ENCODE results near the gene FOXJ1. TPM values are rescaled to one million over a fixed set of nuclear protein-coding genes. Genes with fewer than 3 reads are reported as not detected.

FOXJ1 gene
- total RNA-seq, 2 experiments from 2014 or later = 0.20 to 0.48 TPM

DNA sequence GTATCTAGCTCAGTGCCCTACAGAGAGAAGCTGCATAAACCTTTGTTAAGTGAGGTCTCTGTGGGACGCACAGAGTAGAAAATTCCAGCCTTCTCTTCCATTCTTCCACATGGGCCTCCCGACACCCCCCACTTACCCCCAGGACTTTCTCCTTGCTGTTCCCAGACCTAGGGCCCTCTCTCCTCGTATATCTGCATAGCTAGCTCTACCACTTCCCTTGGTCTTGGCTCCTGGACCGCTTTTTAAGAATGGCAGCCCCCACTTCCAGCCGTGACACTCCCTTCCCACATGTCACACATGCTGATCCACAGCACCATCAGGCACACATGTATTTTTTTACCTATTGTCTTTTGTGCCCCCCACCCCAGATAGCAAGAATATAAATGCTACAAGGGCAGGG, 16.7 kb upstream of the FOXJ1 start:
- no peaks in the 10 kb centered on the region for H3K27me3 Mint-ChIP-seq
- POLR2A ChIA-PET = no interaction called here
- CTCF ChIA-PET = interaction anchor here (0.6 to 1.2 kb wide), 2 partner anchors 38 to 61 kb away, joined by 3 to 4 read pairs; no protein-coding TSS in a partner anchor
- peaks cover 76% of the 10 kb centered on the region for H3K36me3 Mint-ChIP-seq (ENCODE audit: low read depth)
- no peak overlapping the region for H3K27ac Mint-ChIP-seq
- H3K4me3 Mint-ChIP-seq = no peak overlapping the region
- peaks cover 14% of the 10 kb centered on the region for H3K4me1 Mint-ChIP-seq
- DNase-seq = no peak
- no peaks in the 10 kb centered on the region for H3K9me3 Mint-ChIP-seq

DNA sequence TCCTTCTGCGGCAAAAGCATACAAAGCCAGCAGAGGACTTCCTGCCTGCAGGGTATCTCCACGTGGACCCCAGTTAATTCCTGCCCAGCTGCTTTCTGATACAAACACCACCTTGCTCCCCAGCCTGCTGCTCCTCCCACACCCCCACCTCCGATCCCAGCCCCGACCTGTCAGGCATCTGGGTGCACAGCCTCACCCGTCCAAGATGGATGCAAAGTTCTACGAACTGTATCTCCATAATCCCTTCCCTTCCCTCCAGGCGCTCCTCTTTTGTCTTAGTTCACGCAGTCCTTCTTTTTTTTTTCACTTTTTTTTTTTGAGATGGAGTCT, 15.6 kb upstream of the FOXJ1 start:
- H3K27ac Mint-ChIP-seq = peak overlapping the region; percentile 71
- ChIA-PET CTCF (interaction anchor here (0.5 to 2.0 kb wide), 7 partner anchors 10 to 45 kb away, joined by 3 to 6 read pairs (median 4); no protein-coding TSS in a partner anchor), POLR2A (no interaction called here)
- no peak overlapping the region for H3K4me3 Mint-ChIP-seq
- peaks cover 81% of the 10 kb centered on the region for H3K36me3 Mint-ChIP-seq (ENCODE audit: low read depth)
- no peaks in the 10 kb centered on the region for H3K9me3 Mint-ChIP-seq
- H3K27me3 Mint-ChIP-seq = no peaks in the 10 kb centered on the region
- no peak for DNase-seq
- peaks cover 25% of the 10 kb centered on the region for H3K4me1 Mint-ChIP-seq

DNA sequence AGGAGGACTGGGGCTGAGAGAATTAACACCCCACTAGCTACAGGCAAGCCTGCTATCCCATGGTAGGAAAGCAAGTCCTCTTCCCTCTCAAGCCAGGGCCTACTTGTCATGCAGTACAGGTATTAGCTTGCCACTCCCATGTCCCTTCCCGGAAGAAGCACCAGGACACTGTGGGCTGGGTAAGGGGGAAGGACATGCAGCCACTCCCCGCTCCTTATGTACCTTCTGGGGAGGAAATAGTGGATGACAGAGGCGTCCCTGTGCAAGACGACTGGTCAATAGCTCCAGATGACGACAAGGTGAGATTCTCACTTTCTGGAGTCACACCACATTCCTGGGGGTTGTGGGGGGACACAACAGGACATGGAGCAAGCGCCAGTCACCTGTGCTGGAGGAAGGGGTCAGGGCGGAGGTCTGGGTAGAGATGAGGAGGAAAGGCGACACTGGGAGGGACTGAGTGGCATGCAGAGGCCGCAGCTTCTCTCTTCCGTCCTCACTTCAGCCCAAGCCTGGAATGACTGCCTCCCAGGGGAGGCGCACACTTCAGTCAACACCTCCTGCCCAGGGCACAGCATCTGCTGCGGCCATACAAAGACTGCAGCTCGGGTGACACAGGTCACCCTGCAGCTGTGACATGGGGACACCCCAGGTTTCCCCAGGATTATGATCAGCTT, 15.1 kb upstream of the FOXJ1 start:
- Mint-ChIP-seq H3K27ac (peak overlapping the region; percentile 71), H3K4me1 (peaks cover 30% of the 10 kb centered on the region), H3K36me3 (ENCODE audit: low read depth) (peaks cover 81% of the 10 kb centered on the region), H3K9me3 (no peaks in the 10 kb centered on the region), H3K4me3 (no peak overlapping the region), H3K27me3 (no peaks in the 10 kb centered on the region)
- ChIA-PET POLR2A (no interaction called here), CTCF (interaction anchor here (0.5 to 2.0 kb wide), 7 partner anchors 10 to 45 kb away, joined by 3 to 6 read pairs (median 4); no protein-coding TSS in a partner anchor)
- DNase-seq = no peak

DNA sequence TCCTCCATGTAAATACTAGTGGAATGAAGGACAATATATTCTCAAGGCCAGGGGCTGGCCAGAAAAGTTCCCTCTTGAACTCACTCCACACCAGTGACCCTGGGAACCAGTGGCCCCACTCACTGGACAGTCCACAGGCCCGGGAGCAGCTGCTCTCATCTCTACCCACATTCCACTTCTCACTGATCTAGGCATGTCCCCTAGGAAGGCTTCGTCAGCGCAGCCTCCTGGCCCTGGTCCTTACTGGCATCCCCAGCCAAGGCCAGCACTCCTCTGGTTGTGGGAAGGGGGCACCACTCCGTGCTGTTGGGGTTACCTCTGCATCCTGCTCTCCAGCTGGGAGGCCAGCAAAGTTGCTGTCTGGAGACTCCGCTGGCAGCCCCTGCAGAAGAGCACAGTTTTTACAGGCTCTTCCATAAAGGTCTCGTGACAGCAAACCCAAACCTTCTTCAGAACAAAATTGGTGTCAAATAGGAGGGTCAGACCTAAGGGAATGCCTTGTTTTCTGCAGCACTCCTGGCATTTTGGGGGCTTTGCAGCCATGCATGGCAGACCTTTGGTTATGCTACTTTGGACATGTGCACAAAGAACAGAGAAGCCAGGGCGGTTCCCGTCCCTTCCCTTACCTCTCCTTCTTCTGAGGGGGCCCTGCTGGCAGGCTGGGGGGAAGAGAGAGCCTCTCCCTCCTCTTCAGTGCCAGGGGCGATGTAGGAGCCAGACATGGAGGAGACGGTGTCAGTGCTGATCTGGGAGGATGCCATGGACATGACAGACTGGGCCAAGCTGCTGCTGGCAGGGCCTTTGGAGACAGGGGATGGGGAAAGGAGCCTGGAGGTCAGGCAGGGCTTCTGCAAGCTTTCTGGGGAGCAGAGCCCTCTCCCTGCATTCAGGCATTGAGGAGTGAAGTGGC, 14.1 kb upstream of the FOXJ1 start:
- CTCF ChIA-PET = interaction anchor here (0.6 to 2.0 kb wide), 6 partner anchors 9 to 165 kb away, joined by 4 to 6 read pairs (median 4); no protein-coding TSS in a partner anchor
- POLR2A ChIA-PET = no interaction called here
- Mint-ChIP-seq H3K36me3 (ENCODE audit: low read depth) (peaks cover 84% of the 10 kb centered on the region), H3K9me3 (no peaks in the 10 kb centered on the region), H3K27ac (peak overlapping the region; percentile 57), H3K4me3 (no peak overlapping the region), H3K4me1 (peaks cover 37% of the 10 kb centered on the region), H3K27me3 (no peaks in the 10 kb centered on the region)
- DNase-seq = no peak

DNA sequence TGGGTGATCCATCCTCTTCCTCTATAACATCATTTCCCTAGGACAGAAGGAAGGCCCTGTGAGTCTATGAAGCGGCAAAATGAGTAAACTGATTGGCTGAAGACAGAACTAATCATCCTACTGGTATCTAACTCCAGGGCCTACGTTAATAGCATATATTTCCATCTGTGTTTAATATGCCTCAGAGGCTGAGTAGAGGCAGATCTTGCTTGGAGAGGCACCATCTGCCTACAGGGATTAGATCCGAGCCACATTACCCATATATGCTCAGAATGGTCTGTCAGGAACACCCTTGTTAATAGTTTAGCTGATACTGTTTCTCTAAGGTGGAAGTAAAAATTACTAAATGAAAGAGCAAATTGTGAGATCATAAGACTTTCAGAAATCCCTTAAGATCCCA, 13.2 kb upstream of the FOXJ1 start:
- Mint-ChIP-seq H3K27me3 (no peaks in the 10 kb centered on the region), H3K27ac (no peak overlapping the region), H3K4me1 (peaks cover 37% of the 10 kb centered on the region), H3K9me3 (no peaks in the 10 kb centered on the region), H3K4me3 (no peak overlapping the region), H3K36me3 (ENCODE audit: low read depth) (peaks cover 88% of the 10 kb centered on the region)
- CTCF ChIA-PET = interaction anchor here (1.4 kb wide), 2 partner anchors 11 to 23 kb away, joined by 3 read pairs; no protein-coding TSS in a partner anchor
- POLR2A ChIA-PET = no interaction called here
- no peak for DNase-seq

DNA sequence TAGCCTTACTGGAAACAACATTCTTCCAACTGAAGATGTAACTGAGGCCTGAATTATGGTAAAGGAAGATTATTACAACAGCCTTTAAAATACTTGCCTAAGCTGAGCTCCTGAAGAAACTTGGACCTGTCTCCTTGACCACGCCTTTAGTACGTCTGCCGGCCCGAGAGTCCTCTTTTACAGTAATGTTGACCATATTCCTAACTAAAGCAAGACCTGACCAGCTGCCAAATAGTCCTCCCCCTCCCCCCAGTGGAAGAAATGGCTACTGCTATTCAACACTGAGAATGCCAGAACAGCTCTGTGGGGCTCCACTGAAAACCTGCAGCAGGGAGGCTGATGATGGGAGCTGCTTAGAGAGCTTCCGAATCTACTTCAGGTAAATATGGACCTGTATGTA, 12.6 kb upstream of the FOXJ1 start:
- no peaks in the 10 kb centered on the region for H3K9me3 Mint-ChIP-seq
- H3K36me3 Mint-ChIP-seq (ENCODE audit: low read depth) = peaks cover 88% of the 10 kb centered on the region
- H3K4me3 Mint-ChIP-seq = no peak overlapping the region
- CTCF ChIA-PET = interaction anchor here (1.2 to 1.4 kb wide), 3 partner anchors 11 to 24 kb away, joined by 3 read pairs; no protein-coding TSS in a partner anchor
- POLR2A ChIA-PET = no interaction called here
- H3K4me1 Mint-ChIP-seq = peaks cover 37% of the 10 kb centered on the region
- no peaks in the 10 kb centered on the region for H3K27me3 Mint-ChIP-seq
- H3K27ac Mint-ChIP-seq = no peak overlapping the region
- no peak for DNase-seq

DNA sequence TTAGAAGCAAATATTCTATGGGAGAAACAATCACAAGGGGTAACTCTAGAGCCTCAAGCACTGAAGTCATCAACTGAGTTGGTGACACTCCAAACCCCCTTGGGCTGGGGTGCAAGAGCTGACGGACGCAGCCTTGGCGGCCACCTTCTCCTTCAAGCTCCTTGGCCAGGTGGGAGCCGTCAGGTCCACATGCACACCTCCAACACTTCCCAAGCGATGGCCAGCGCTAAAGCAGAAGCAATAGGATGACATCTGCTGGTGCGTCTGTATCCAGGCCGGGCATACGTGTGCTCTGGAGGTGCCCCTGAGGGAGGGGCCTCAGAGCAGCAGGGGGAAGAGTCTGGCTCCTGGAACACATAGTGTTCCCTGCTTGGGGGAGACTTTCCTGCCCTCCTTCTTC, 12.2 kb upstream of the FOXJ1 start:
- DNase-seq = no peak
- ChIA-PET POLR2A (no interaction called here), CTCF (interaction anchor here (1.2 to 2.0 kb wide), 4 partner anchors 12 to 26 kb away, joined by 3 to 4 read pairs (median 3); no protein-coding TSS in a partner anchor)
- Mint-ChIP-seq H3K36me3 (ENCODE audit: low read depth) (peaks cover 86% of the 10 kb centered on the region), H3K27ac (peak overlapping the region; percentile 91), H3K4me3 (no peak overlapping the region), H3K27me3 (no peaks in the 10 kb centered on the region), H3K9me3 (no peaks in the 10 kb centered on the region), H3K4me1 (peaks cover 37% of the 10 kb centered on the region)

DNA sequence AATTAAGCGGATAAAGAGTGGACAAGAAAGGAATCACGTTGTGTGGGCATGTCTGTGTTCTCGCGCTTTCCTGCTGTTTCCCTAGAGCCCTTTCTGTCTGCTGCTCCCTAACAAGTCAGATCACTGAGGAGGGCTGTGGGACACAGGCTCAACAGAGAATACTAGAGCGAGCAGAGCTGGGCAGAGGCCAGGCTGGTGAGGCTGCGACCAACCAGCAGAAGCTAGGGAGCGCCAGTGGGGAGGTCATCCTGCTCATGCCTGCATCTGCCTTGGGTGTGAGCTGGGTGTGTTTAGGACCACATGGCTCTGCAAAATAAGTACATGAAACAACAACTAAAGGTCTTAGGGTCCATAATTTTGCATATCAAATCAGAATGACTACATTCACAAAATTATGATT, 11.5 kb upstream of the FOXJ1 start:
- Mint-ChIP-seq H3K9me3 (no peaks in the 10 kb centered on the region), H3K27ac (peak overlapping the region; percentile 91), H3K4me3 (no peak overlapping the region), H3K4me1 (peaks cover 40% of the 10 kb centered on the region), H3K27me3 (no peaks in the 10 kb centered on the region), H3K36me3 (ENCODE audit: low read depth) (peaks cover 84% of the 10 kb centered on the region)
- POLR2A ChIA-PET = no interaction called here
- CTCF ChIA-PET = interaction anchor here (1.2 to 2.0 kb wide), 4 partner anchors 10 to 27 kb away, joined by 3 to 5 read pairs (median 4); no protein-coding TSS in a partner anchor
- DNase-seq = no peak

DNA sequence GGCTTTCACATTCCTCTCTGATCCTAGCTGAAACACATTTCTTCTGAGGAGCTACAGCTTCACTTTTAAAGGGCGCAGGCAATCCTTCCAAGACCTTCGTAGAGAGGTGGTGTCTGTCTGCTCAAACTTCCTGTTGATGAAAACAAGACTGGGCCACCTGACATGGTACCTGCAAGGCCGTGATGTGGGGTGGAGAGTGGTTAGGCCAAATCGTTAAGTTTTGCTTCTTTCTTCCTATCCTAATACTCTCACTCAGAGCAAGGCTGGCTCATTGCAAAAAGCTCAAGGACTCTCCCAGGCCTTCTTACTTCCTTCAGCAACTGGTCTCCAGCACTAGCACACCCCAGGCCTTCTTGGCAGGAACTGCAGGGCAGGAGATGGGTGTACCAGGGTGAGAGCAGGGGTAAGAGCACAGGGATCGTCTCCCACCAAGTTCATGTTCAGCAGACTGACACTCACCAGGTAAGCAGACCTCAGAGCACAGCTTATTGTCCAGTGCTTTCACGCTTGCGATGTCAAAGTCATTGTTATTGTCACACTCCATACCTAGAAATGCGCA, 10.9 kb upstream of the FOXJ1 start:
- DNase-seq = peak; percentile 49
- ChIA-PET CTCF (interaction anchor here (0.6 to 2.0 kb wide), 6 partner anchors 9 to 30 kb away, joined by 3 to 5 read pairs (median 4); partner anchors contain the start of gene FOXJ1), POLR2A (no interaction called here)
- no peaks in the 10 kb centered on the region for H3K9me3 Mint-ChIP-seq
- no peaks in the 10 kb centered on the region for H3K27me3 Mint-ChIP-seq
- peaks cover 46% of the 10 kb centered on the region for H3K4me1 Mint-ChIP-seq
- peaks cover 85% of the 10 kb centered on the region for H3K36me3 Mint-ChIP-seq (ENCODE audit: low read depth)
- no peak overlapping the region for H3K4me3 Mint-ChIP-seq
- peak overlapping the region; percentile 91 for H3K27ac Mint-ChIP-seq

DNA sequence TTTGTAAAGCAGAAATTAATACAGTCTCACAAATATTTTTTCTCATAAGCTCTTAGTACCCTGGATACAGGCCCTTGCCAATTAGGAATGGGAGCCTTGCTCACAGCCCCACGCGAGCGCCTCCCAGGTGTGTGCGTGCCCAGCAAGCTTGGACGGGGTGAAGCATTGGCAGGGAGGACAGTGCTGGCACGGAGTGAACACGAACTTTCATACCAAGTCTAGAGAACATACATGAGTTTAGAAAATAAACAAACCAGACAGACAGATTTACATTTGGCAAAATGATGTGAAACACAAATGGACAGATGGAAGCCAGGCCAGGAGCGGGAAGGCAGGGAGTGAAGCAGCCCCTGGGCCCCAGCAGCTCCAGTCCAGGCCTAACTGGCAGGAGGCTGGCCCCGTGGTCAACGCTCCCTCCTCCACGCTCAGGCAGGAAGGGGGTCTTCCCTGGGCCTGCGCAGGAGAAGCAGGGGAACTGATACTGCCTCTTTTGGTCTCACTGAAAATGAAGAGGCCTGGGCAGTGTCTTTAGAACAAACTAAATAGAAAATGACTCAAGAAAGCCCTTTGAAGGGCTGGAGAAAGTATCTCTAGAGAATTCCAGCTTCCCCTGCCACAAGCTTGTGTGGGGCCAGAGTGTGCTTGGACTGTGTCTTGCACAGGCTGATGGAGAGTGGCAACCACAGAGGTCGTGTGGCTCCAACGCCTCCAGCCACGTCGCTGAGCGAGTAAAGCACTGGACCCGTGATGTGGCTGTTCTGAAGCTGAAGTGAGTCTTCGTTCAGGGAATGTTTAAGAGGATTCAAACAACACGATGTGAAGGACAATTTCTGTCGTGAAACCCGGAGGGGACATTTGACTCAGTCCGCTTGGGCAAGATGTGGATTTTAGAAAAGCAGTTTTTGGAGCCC, 9.9 kb upstream of the FOXJ1 start:
- no peak overlapping the region for H3K4me3 Mint-ChIP-seq

DNA sequence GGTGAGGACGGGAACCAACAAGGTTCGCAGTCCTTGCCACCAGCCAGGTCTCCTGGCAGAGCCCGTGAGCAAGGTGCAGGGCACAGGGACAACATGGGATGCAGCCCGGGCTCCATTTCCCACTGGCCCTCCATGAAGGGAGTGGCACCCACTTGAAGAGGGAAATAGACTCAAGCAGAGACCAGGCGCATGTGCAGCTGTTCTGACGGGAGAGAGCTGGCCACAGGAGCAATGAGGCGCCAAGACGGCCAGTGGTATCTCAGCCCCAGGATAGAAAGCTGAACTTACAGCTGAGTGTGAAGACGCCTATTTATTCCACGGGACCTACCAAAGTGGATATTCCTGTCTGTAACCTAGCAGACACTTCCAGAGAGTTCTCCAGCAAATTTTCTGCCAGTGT, 8.2 kb upstream of the FOXJ1 start:
- ChIA-PET CTCF (interaction anchor here (1.0 kb wide), 1 partner anchor 130 kb away, joined by 3 read pairs; no protein-coding TSS in a partner anchor), POLR2A (no interaction called here)
- H3K27ac Mint-ChIP-seq = no peak overlapping the region
- H3K4me1 Mint-ChIP-seq = peaks cover 74% of the 10 kb centered on the region
- H3K27me3 Mint-ChIP-seq = no peaks in the 10 kb centered on the region
- peaks cover 84% of the 10 kb centered on the region for H3K36me3 Mint-ChIP-seq (ENCODE audit: low read depth)
- DNase-seq = no peak
- H3K4me3 Mint-ChIP-seq = no peak overlapping the region
- H3K9me3 Mint-ChIP-seq = no peaks in the 10 kb centered on the region

More for the DNA sequence above, 9.9 kb upstream of the FOXJ1 start:
- CTCF ChIA-PET = interaction anchor here (0.7 to 2.0 kb wide), 9 partner anchors 8 to 129 kb away, joined by 3 to 5 read pairs (median 3); partner anchors contain the start of gene FOXJ1
- Mint-ChIP-seq H3K36me3 (ENCODE audit: low read depth) (peaks cover 87% of the 10 kb centered on the region), H3K27ac (peak overlapping the region; percentile 91), H3K9me3 (no peaks in the 10 kb centered on the region), H3K4me1 (peaks cover 56% of the 10 kb centered on the region), H3K27me3 (no peaks in the 10 kb centered on the region)
- POLR2A ChIA-PET = no interaction called here
- no peak for DNase-seq

DNA sequence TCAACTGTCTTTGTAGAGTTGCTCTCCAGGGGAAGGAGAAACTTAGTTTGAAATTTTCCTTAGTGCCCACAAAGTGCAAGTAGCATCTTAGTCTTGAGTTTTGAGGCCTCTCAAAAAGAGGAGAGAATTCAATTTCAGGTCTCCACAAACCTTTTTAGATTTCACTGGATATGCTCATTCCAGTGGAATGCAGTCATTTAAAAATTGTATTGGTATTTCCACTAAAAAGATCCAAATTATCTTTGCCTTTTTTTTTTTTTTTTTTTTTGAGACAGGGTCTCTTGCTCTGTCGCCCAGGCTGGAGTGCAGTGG, 6.9 kb upstream of the FOXJ1 start:
- Mint-ChIP-seq H3K27me3 (no peaks in the 10 kb centered on the region), H3K4me3 (no peak overlapping the region), H3K9me3 (no peaks in the 10 kb centered on the region), H3K36me3 (ENCODE audit: low read depth) (peaks cover 72% of the 10 kb centered on the region), H3K4me1 (peaks cover 73% of the 10 kb centered on the region), H3K27ac (peak overlapping the region; percentile 94)
- POLR2A ChIA-PET = no interaction called here
- CTCF ChIA-PET = no interaction called here
- DNase-seq = no peak
